IMR-90 (cell line): ENCODE data around the gene POU2AF1. TPM values are rescaled to one million over a fixed set of nuclear protein-coding genes. Genes with fewer than 3 reads are reported as not detected.

ENCODE experiments used
- ATAC-seq: fragments of 200-7000 bp; cut with Tn5 transposase; 2 replicates; pipeline ENCODE4 v1.9.1; 2020; ENCODE audit warnings: low read depth, mild to moderate bottlenecking, moderate library complexity
- BruUV-seq: library from RNA; stranded (reverse); fragments of 400-500 nt; replicated peaks from 2 replicates; lab custom pipeline; 2021; lab: Mats Ljungman, UMichigan
- CTCF ChIA-PET: fragments of 300-600 bp; formaldehyde crosslinking; extraction: SDS; loops from one replicate; lab custom pipeline; 2021; ENCODE audit warnings: antibody characterized with exemption; lab: Yijun Ruan, JAX
- POLR2A ChIA-PET: fragments of 300-600 bp; sonication (Branson Sonifier 250); formaldehyde crosslinking; loops from one replicate; lab custom pipeline; 2022; ENCODE audit warnings: antibody characterized with exemption; ENCODE audit not compliant: unreplicated experiment; lab: Charles Lee
- DNase-seq: peaks from one replicate; pipeline ENCODE4 v3.0.0; 2013
- H2AFZ ChIP-seq: replicated peaks from 2 replicates; pipeline ENCODE3; 2013; ENCODE audit warnings: low read length, mild to moderate bottlenecking; ENCODE audit not compliant: poor library complexity
- H2AK5ac ChIP-seq: 2 replicates; pipeline ENCODE4 v1.6.1; 2013; ENCODE audit warnings: low read depth, low read length, inconsistent platforms
- H2AK9ac ChIP-seq: replicated peaks from 2 replicates; pipeline ENCODE3; 2013; ENCODE audit warnings: mild to moderate bottlenecking, low read depth, low read length, moderate library complexity; ENCODE audit not compliant: poor library complexity
- H2BK120ac ChIP-seq: 2 replicates; pipeline ENCODE4 v1.6.1; 2013; ENCODE audit warnings: low read depth, low read length, inconsistent platforms
- H2BK15ac ChIP-seq: 3 replicates; pipeline ENCODE4 v1.6.1; 2013; ENCODE audit warnings: low read depth, low read length, inconsistent platforms
- H2BK20ac ChIP-seq: 2 replicates; pipeline ENCODE4 v1.6.1; 2013; ENCODE audit warnings: low read depth, mild to moderate bottlenecking, inconsistent platforms, low read length, moderate library complexity
- H2BK5ac ChIP-seq: 2 replicates; pipeline ENCODE4 v1.6.1; 2013; ENCODE audit warnings: mild to moderate bottlenecking, low read depth, low read length, inconsistent platforms; ENCODE audit not compliant: poor library complexity, severe bottlenecking
- H3K14ac ChIP-seq: replicated peaks from 2 replicates; pipeline ENCODE4 v1.6.1; 2013; ENCODE audit warnings: low read depth, low read length, inconsistent platforms
- H3K18ac ChIP-seq: 2 replicates; pipeline ENCODE4 v1.6.1; 2013; ENCODE audit warnings: low read depth, low read length, control low read depth
- H3K23ac ChIP-seq: 2 replicates; pipeline ENCODE4 v1.6.1; 2013; ENCODE audit warnings: low read depth, low read length, inconsistent platforms
- H3K27ac ChIP-seq: 2 replicates; pipeline ENCODE4 v1.5.1; 2013; ENCODE audit warnings: mild to moderate bottlenecking, control low read depth, low read length; ENCODE audit not compliant: insufficient read depth
- H3K27me3 ChIP-seq: 2 replicates; pipeline ENCODE4 v1.6.1; 2013; ENCODE audit warnings: low read length; ENCODE audit not compliant: control insufficient read depth, insufficient read depth
- H3K36me3 ChIP-seq: 2 replicates; pipeline ENCODE4 v1.6.1; 2013; ENCODE audit warnings: low read length, mixed read lengths; ENCODE audit not compliant: control insufficient read depth, insufficient read depth
- H3K4ac ChIP-seq: 2 replicates; pipeline ENCODE4 v1.6.1; 2013; ENCODE audit warnings: low read depth, low read length, inconsistent platforms
- H3K4me1 ChIP-seq: 2 replicates; pipeline ENCODE4 v1.6.1; 2013; ENCODE audit warnings: low read length, mixed read lengths; ENCODE audit not compliant: control insufficient read depth, insufficient read depth
- H3K4me2 ChIP-seq: 2 replicates; pipeline ENCODE4 v1.6.1; 2013; ENCODE audit warnings: low read depth, mild to moderate bottlenecking, control low read depth, low read length, moderate library complexity
- H3K4me3 ChIP-seq: 2 replicates; pipeline ENCODE4 v1.5.1; 2013; ENCODE audit warnings: low read depth, mild to moderate bottlenecking, control low read depth, low read length, moderate library complexity; ENCODE audit not compliant: insufficient read depth
- H3K56ac ChIP-seq: 2 replicates; pipeline ENCODE4 v1.6.1; 2013; ENCODE audit warnings: low read length, inconsistent platforms; ENCODE audit not compliant: insufficient read depth; ENCODE audit errors: extremely low read depth
- H3K79me1 ChIP-seq, 2 experiments: 2 replicates each; pipeline ENCODE4 v1.6.1; 2013; ENCODE audit warnings: low read length in 2 of 2, inconsistent platforms in 1 of 2, low read depth in 1 of 2
- H3K9ac ChIP-seq: 2 replicates; pipeline ENCODE4 v1.6.1; 2013; ENCODE audit warnings: low read depth, low read length, control low read depth
- H3K9me1 ChIP-seq: 2 replicates; pipeline ENCODE4 v1.6.1; 2013; ENCODE audit warnings: low read length, inconsistent platforms; ENCODE audit not compliant: insufficient read depth
- H3K9me3 ChIP-seq: 2 replicates; pipeline ENCODE4 v1.6.1; 2013; ENCODE audit warnings: low read length; ENCODE audit not compliant: control insufficient read depth, insufficient read depth
- H4K20me1 ChIP-seq: 2 replicates; pipeline ENCODE4 v1.6.1; 2013; ENCODE audit warnings: low read length, inconsistent platforms; ENCODE audit not compliant: insufficient read depth
- H4K5ac ChIP-seq: 2 replicates; pipeline ENCODE4 v1.6.1; 2013; ENCODE audit warnings: mild to moderate bottlenecking, low read depth, low read length, control low read depth
- H4K8ac ChIP-seq, 2 experiments: 2 replicates each; pipeline ENCODE4 v1.6.1; 2013; ENCODE audit warnings: low read depth in 2 of 2, low read length in 2 of 2, control low read depth in 1 of 2, inconsistent platforms in 1 of 2
- H4K91ac ChIP-seq: 2 replicates; pipeline ENCODE4 v1.6.1; 2013; ENCODE audit warnings: low read depth, low read length, inconsistent platforms; ENCODE audit not compliant: insufficient read depth
- CEBPB ChIP-seq: IDR thresholded peaks from 2 replicates; pipeline ENCODE4 v1.6.1; 2012; ENCODE audit warnings: low read depth, low read length, improper control_type of control experiment
- CHD1 ChIP-seq: IDR thresholded peaks from 2 replicates; pipeline ENCODE4 v1.6.1; 2012; ENCODE audit warnings: low read depth, low read length, improper control_type of control experiment
- FOS ChIP-seq: fragments of 150-350 bp; IDR thresholded peaks from 2 replicates; pipeline ENCODE4 v1.6.1; 2016; ENCODE audit warnings: low read depth, low read length
- MAFK ChIP-seq: IDR thresholded peaks from 2 replicates; pipeline ENCODE4 v1.6.1; 2012; ENCODE audit warnings: low read depth, low read length, improper control_type of control experiment
- MXI1 ChIP-seq: IDR thresholded peaks from 2 replicates; pipeline ENCODE4 v1.6.1; 2012; ENCODE audit warnings: low read depth, mild to moderate bottlenecking, low read length, moderate library complexity, borderline replicate concordance
- NFE2L2 ChIP-seq: fragments of 150-350 bp; IDR thresholded peaks from 2 replicates; pipeline ENCODE4 v1.6.1; 2016; ENCODE audit warnings: low read depth, mild to moderate bottlenecking, low read length
- POLR2A ChIP-seq: IDR thresholded peaks from 2 replicates; pipeline ENCODE4 v1.6.1; 2012; ENCODE audit warnings: mild to moderate bottlenecking, low read depth, low read length
- RCOR1 ChIP-seq: IDR thresholded peaks from 2 replicates; pipeline ENCODE4 v1.6.1; 2012; ENCODE audit warnings: mild to moderate bottlenecking, low read length, improper control_type of control experiment; ENCODE audit not compliant: insufficient replicate concordance
- SMC3 ChIP-seq: fragments of 150-350 bp; IDR thresholded peaks from 2 replicates; pipeline ENCODE4 v1.6.1; 2016; ENCODE audit warnings: low read depth, mild to moderate bottlenecking, antibody characterized with exemption, low read length, moderate library complexity
- WGBS, 2 experiments: methylation state at CpG; one replicate each; pipeline versions ENCODE4 v1.1.5 to v1.1.7; 2013; ENCODE audit warnings: missing lambda C conversion rate in 2 of 2; ENCODE audit not compliant: insufficient read length in 1 of 2; ENCODE audit errors: extremely low coverage in 2 of 2; 5-methylcytosine and 5-hydroxymethylcytosine counted together
- dilution Hi-C: fragments of 300-500 bp; cut with HindIII; formaldehyde crosslinking; loops from one replicate; pipeline ENCODE4 v1.14.3; 2018; ENCODE audit warnings: low sequenced_read_pairs; ENCODE audit not compliant: unreplicated experiment
- in situ Hi-C: fragments of 300-500 bp; cut with MboI; formaldehyde crosslinking; loops from 3 replicates; pipeline ENCODE4 v1.14.3; 2019; ENCODE audit warnings: low sequenced_read_pairs, inconsistent platforms, mixed read lengths
- intact Hi-C: fragments of 100-400 bp; cut with micrococcal nuclease; formaldehyde crosslinking; loops from 2 replicates; pipeline ENCODE4 v1.10.0; 2022
- polyA plus RNA-seq, 3 experiments: library from polyadenylated mRNA; depleted of rRNA; stranded (reverse); fragments of >200 nt; gene quantifications; 2 replicates each; pipeline ENCODE4 v1.2.3, GENCODE V29; 2012; ENCODE audit warnings: low replicate concordance in 1 of 3
- total RNA-seq: library from RNA; depleted of rRNA; stranded (reverse); fragments of >200 nt; gene quantifications from 2 replicates; pipeline ENCODE4 v1.2.3, GENCODE V29; 2012
- TF ChIP-seq, protein P1 (sequence below): fragments of 150-350 bp; IDR thresholded peaks from 2 replicates; pipeline ENCODE4 v1.6.1; 2016; ENCODE audit warnings: low read depth, mild to moderate bottlenecking, low read length, moderate library complexity, borderline replicate concordance
- TF ChIP-seq, protein P2 (sequence below): fragments of 150-350 bp; IDR thresholded peaks from 2 replicates; pipeline ENCODE4 v1.6.1; 2017; ENCODE audit warnings: mild to moderate bottlenecking, antibody characterized with exemption, low read length, low read depth
- TF ChIP-seq, protein P3 (sequence below): conservative IDR thresholded peaks from 2 replicates; pipeline ENCODE4 v1.5.1; 2012; ENCODE audit warnings: mild to moderate bottlenecking, low read depth, low read length, improper control_type of control experiment

The POU2AF1 gene
- total and polyA plus RNA-seq, 2 of the 4 experiments (the other 2 are of a cell fraction), result not detected

DNA sequence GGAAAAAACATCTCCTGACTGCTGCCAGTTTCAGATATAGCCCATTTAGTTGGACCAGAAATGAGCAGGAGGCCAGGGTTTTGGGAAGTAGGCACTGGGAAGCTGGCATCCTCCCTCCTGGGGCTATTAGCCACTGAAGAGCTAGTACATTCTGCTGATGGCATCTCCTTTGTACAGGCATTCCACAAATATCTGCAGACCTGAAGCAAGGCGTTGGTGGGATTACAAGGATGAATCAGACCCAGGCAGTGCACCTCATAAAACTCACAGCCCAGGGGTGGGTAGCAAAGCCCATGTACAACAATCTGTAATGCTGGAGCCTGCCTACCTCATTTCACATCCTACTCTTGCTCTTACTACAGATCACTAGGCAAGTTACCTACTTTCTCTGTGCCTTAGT, 27.5 kb upstream of the POU2AF1 start:
- no peaks in the 10 kb centered on the region for H3K4me1 ChIP-seq
- ATAC-seq (no peak), DNase-seq (no peak)
- no peak overlapping the region for H2BK120ac ChIP-seq
- H3K4me2 ChIP-seq, result no peak overlapping the region
- intact Hi-C loops (no loop called here), dilution Hi-C loops (no loop called here), in situ Hi-C loops (no loop called here)
- no CpG with 5 or more reads among the region's 1 CpG for WGBS, 2 experiments
- H3K9ac ChIP-seq, result no peak overlapping the region
- no peak overlapping the region for H3K4ac ChIP-seq
- no peak overlapping the region for H3K27ac ChIP-seq
- no peak overlapping the region for H3K18ac ChIP-seq
- no peaks in the 10 kb centered on the region for H4K20me1 ChIP-seq
- no peaks in the 10 kb centered on the region for H3K79me1 ChIP-seq
- no peak overlapping the region for H3K14ac ChIP-seq
- no peak overlapping the region for H2BK5ac ChIP-seq
- ChIA-PET POLR2A (no interaction called here), CTCF (no interaction called here)
- H4K91ac ChIP-seq, result no peak overlapping the region
- no peaks in the 10 kb centered on the region; the same call in 1 of the 2 replicates for H3K9me1 ChIP-seq
- TF ChIP-seq, protein P1, sequence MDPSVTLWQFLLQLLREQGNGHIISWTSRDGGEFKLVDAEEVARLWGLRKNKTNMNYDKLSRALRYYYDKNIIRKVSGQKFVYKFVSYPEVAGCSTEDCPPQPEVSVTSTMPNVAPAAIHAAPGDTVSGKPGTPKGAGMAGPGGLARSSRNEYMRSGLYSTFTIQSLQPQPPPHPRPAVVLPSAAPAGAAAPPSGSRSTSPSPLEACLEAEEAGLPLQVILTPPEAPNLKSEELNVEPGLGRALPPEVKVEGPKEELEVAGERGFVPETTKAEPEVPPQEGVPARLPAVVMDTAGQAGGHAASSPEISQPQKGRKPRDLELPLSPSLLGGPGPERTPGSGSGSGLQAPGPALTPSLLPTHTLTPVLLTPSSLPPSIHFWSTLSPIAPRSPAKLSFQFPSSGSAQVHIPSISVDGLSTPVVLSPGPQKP, result no peak
- TF ChIP-seq POLR2A, result no peak
- TF ChIP-seq CEBPB, result no peak
- TF ChIP-seq, protein P2, sequence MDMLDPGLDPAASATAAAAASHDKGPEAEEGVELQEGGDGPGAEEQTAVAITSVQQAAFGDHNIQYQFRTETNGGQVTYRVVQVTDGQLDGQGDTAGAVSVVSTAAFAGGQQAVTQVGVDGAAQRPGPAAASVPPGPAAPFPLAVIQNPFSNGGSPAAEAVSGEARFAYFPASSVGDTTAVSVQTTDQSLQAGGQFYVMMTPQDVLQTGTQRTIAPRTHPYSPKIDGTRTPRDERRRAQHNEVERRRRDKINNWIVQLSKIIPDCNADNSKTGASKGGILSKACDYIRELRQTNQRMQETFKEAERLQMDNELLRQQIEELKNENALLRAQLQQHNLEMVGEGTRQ, result no peak
- no peak for TF ChIP-seq CHD1
- TF ChIP-seq FOS, result no peak
- no peak for TF ChIP-seq SMC3
- TF ChIP-seq MAFK, result no peak
- no peak for TF ChIP-seq NFE2L2
- TF ChIP-seq, protein P3, sequence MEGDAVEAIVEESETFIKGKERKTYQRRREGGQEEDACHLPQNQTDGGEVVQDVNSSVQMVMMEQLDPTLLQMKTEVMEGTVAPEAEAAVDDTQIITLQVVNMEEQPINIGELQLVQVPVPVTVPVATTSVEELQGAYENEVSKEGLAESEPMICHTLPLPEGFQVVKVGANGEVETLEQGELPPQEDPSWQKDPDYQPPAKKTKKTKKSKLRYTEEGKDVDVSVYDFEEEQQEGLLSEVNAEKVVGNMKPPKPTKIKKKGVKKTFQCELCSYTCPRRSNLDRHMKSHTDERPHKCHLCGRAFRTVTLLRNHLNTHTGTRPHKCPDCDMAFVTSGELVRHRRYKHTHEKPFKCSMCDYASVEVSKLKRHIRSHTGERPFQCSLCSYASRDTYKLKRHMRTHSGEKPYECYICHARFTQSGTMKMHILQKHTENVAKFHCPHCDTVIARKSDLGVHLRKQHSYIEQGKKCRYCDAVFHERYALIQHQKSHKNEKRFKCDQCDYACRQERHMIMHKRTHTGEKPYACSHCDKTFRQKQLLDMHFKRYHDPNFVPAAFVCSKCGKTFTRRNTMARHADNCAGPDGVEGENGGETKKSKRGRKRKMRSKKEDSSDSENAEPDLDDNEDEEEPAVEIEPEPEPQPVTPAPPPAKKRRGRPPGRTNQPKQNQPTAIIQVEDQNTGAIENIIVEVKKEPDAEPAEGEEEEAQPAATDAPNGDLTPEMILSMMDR, result no peak
- TF ChIP-seq MXI1, result no peak
- TF ChIP-seq RCOR1, result no peak
- no peak overlapping the region for H4K5ac ChIP-seq
- no peak overlapping the region for H3K56ac ChIP-seq
- H4K8ac ChIP-seq, result no peak overlapping the region
- no peaks in the 10 kb centered on the region for H3K9me3 ChIP-seq
- no peak overlapping the region for H3K4me3 ChIP-seq
- no peak overlapping the region for H2BK20ac ChIP-seq
- H2AK5ac ChIP-seq, result no peak overlapping the region
- BruUV-seq, result no TSS peak
- H3K27me3 ChIP-seq, result peaks cover 35% of the 10 kb centered on the region
- no peak overlapping the region for H2AK9ac ChIP-seq
- no peak overlapping the region for H2BK15ac ChIP-seq
- H3K36me3 ChIP-seq, result no peaks in the 10 kb centered on the region
- no peak overlapping the region for H2AFZ ChIP-seq
- no peak overlapping the region for H3K23ac ChIP-seq
